IPS DF 6.9 (cell line): ENCODE data around the gene GNA12.

Experiments
- DNase-seq: peaks from one replicate; pipeline ENCODE4 v3.0.0-alpha.2; 2013; ENCODE audit warnings: low read depth, low spot score
- H3K27ac ChIP-seq: one replicate; pipeline ENCODE4 v1.5.1; 2013; ENCODE audit warnings: low read length, control low read depth
- H3K27me3 ChIP-seq: 2 replicates; pipeline ENCODE4 v1.6.1; 2013; ENCODE audit warnings: mild to moderate bottlenecking, low read length; ENCODE audit not compliant: control insufficient read depth, insufficient read depth
- H3K36me3 ChIP-seq: 2 replicates; pipeline ENCODE4 v1.6.1; 2013; ENCODE audit warnings: low read length; ENCODE audit not compliant: control insufficient read depth, insufficient read depth
- H3K4me1 ChIP-seq: 2 replicates; pipeline ENCODE4 v1.6.1; 2013; ENCODE audit warnings: low read length; ENCODE audit not compliant: control insufficient read depth, insufficient read depth
- H3K4me3 ChIP-seq: 2 replicates; pipeline ENCODE4 v1.5.1; 2013; ENCODE audit warnings: mild to moderate bottlenecking, low read length
- H3K9me3 ChIP-seq: 2 replicates; pipeline ENCODE4 v1.6.1; 2013; ENCODE audit warnings: low read length, inconsistent platforms; ENCODE audit not compliant: control insufficient read depth, insufficient read depth
- WGBS: extraction: QIAGEN DNeasy Blood & Tissue Kit; methylation state at CpG from one replicate; pipeline ENCODE4 v1.1.7; 2013; ENCODE audit warnings: mixed read lengths, missing lambda C conversion rate; ENCODE audit not compliant: insufficient read length, insufficient coverage; 5-methylcytosine and 5-hydroxymethylcytosine counted together

GNA12 gene

GRCh38 chr7:2779051-2779450 is 65.1 kb downstream of the GNA12 start:
- no peak for DNase-seq
- Histone ChIP-seq H3K9me3 (no peaks in the 10 kb centered on the region), H3K27me3 (no peaks in the 10 kb centered on the region), H3K36me3 (no peaks in the 10 kb centered on the region), H3K4me1 (no peaks in the 10 kb centered on the region), H3K4me3 (no peak overlapping the region), H3K27ac (no peak overlapping the region)
- no CpG with 5 or more reads among the region's 8 CpGs for WGBS

DNA sequence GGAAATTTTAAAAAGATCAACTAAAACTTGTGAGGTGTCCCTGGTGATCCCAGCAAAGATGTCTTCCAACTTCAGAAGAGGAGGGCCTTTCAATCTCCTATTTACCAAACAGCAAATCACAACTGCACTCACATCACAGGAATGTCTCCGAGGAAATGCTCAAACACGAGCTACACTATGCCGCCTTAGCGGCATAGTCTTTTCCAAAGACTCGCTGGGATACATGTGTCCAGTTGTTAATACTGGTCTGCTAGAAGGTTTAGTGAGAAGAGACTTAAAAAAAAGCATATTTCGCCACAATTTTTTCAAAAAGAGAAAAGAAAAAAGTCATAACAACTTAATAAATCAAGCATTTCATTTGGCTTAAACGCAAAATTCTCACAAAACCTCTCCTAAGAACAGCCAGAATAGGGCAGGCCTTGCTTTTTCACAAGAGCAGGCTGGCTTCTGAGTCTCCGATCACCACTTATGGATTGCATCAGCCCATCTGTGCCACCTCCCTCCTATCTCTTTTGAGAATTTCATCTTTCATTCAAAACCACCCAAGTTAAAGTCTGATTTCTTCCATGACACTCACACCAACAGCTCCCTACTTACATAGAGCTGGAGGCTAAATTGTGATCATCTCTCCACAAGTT is 66.1 kb downstream of the GNA12 start:
- Histone ChIP-seq H3K9me3 (no peaks in the 10 kb centered on the region), H3K4me3 (no peak overlapping the region), H3K36me3 (no peaks in the 10 kb centered on the region), H3K27me3 (no peaks in the 10 kb centered on the region), H3K27ac (no peak overlapping the region), H3K4me1 (no peaks in the 10 kb centered on the region)
- no peak for DNase-seq
- WGBS: no CpG with 5 or more reads among the region's 8 CpGs

- Histone ChIP-seq H3K9me3 (no peaks in the 10 kb centered on the region), H3K27me3 (no peaks in the 10 kb centered on the region), H3K4me1 (no peaks in the 10 kb centered on the region), H3K36me3 (no peaks in the 10 kb centered on the region), H3K27ac (no peak overlapping the region), H3K4me3 (no peak overlapping the region)
- no peak for DNase-seq
- WGBS: no CpG with 5 or more reads among the region's 12 CpGs
Measured at GRCh38 chr7:2776401-2776800, 67.7 kb downstream of the GNA12 start.

DNA sequence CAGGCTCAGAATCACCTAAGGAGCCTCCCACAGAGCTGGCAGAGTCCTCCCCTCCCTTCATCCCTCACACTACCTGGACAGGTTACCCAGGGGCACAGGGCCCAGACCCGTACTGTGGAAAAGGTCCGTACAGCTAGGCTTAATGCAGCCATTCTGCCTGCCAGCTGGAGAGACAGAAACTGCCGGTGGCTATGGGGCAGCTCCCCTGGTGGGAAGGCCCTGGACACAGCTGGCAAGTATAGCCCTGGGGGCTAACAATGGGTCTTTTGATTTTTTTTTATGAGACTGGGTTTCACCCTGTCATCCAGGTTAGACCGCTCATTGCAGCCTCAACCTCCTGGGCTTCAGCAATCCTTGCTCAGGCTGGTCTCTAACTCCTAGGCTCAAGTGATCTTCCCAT is 68.3 kb downstream of the GNA12 start:
- Histone ChIP-seq H3K9me3 (no peaks in the 10 kb centered on the region), H3K27ac (no peak overlapping the region), H3K36me3 (no peaks in the 10 kb centered on the region), H3K4me3 (no peak overlapping the region), H3K27me3 (no peaks in the 10 kb centered on the region), H3K4me1 (no peaks in the 10 kb centered on the region)
- DNase-seq: no peak
- no CpG with 5 or more reads among the region's 4 CpGs for WGBS

GRCh38 chr7:2775376-2775775 is 68.7 kb downstream of the GNA12 start:
- H3K9me3 ChIP-seq: no peaks in the 10 kb centered on the region
- H3K4me3 ChIP-seq: no peak overlapping the region
- DNase-seq: no peak
- H3K36me3 ChIP-seq: no peaks in the 10 kb centered on the region
- no peaks in the 10 kb centered on the region for H3K4me1 ChIP-seq
- no CpG with 5 or more reads among the region's 14 CpGs for WGBS
- no peak overlapping the region for H3K27ac ChIP-seq
- H3K27me3 ChIP-seq: no peaks in the 10 kb centered on the region

DNA sequence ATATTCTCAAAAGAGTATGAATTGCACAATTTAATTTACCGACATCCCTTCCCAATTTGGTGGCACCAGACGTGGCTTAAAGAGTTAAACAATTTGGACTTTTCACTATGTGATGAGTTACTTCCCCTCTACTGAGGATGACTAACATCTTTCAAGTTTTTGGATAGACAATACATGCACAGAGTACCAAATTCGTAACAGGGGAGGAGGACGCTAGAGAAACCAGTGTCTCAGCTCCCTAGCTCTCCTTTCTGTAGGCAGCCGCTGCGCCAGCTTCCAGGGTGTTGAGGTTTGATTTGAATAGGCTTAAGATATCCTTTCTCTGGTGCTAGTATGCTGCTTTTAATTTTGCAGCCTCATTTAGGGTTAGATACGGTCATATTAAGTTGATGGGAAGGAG is 69.2 kb downstream of the GNA12 start:
- no peaks in the 10 kb centered on the region for H3K9me3 ChIP-seq
- H3K4me1 ChIP-seq: no peaks in the 10 kb centered on the region
- H3K27ac ChIP-seq: no peak overlapping the region
- DNase-seq: no peak
- no peak overlapping the region for H3K4me3 ChIP-seq
- H3K36me3 ChIP-seq: no peaks in the 10 kb centered on the region
- no CpG with 5 or more reads among the region's 7 CpGs for WGBS
- H3K27me3 ChIP-seq: no peaks in the 10 kb centered on the region

- no CpG with 5 or more reads among the region's 6 CpGs for WGBS
Measured at GRCh38 chr7:2774280-2774679, 69.8 kb downstream of the GNA12 start.

DNA sequence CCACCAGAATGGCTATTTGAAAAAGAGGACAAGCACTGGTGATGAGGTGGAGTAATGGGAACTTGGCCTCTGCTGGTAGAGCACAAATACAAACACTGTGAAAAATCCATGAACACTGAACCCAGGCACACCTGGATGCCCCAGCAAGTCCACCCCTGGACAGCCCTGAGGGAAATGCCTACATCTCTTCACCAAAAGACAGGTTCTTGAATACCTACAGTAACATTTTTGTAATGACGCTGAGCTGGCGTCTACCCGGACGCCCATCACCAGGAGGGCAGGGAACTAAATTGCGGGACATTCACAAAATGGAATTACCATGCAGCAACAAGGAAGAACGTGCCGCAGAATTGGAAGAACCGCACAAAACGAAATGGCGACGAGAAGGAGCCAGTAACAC is 70.5 kb downstream of the GNA12 start:
- no peaks in the 10 kb centered on the region for H3K27me3 ChIP-seq
- WGBS: no CpG with 5 or more reads among the region's 11 CpGs
- H3K9me3 ChIP-seq: no peaks in the 10 kb centered on the region
- no peak overlapping the region for H3K4me3 ChIP-seq
- DNase-seq: no peak
- H3K4me1 ChIP-seq: no peaks in the 10 kb centered on the region
- no peaks in the 10 kb centered on the region for H3K36me3 ChIP-seq
- H3K27ac ChIP-seq: no peak overlapping the region

More at GRCh38 chr7:2774280-2774679, 69.8 kb downstream of the GNA12 start:
- Histone ChIP-seq H3K36me3 (no peaks in the 10 kb centered on the region), H3K27ac (no peak overlapping the region), H3K9me3 (no peaks in the 10 kb centered on the region), H3K27me3 (no peaks in the 10 kb centered on the region), H3K4me1 (no peaks in the 10 kb centered on the region), H3K4me3 (no peak overlapping the region)
- DNase-seq: no peak

DNA sequence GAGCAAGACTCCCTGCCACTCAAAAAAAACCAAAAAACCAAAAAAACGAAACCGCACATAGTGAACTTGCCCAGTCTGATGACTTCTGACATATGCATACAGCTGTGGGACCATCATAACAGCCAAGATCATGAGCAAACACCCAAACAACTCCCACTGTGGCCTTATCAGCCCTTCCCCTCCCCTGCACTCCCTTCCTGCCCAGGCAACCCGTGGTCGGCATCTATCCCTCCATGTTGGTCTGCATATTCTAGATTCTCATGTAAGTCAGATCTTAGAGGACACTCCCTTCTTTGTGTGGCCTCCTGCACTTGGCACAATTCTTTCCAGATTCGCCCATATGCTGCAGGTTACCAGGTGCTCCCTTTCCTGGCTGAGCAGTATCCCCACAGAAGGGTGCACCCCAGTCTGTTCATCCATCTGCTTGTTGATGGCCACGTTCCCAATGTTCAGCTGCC is 72.8 kb downstream of the GNA12 start:
- H3K4me3 ChIP-seq: no peak overlapping the region
- H3K27ac ChIP-seq: no peak overlapping the region
- H3K4me1 ChIP-seq: no peaks in the 10 kb centered on the region
- no peaks in the 10 kb centered on the region for H3K27me3 ChIP-seq
- no peaks in the 10 kb centered on the region for H3K36me3 ChIP-seq
- no peak for DNase-seq
- H3K9me3 ChIP-seq: no peaks in the 10 kb centered on the region
- no CpG with 5 or more reads among the region's 6 CpGs for WGBS

DNA sequence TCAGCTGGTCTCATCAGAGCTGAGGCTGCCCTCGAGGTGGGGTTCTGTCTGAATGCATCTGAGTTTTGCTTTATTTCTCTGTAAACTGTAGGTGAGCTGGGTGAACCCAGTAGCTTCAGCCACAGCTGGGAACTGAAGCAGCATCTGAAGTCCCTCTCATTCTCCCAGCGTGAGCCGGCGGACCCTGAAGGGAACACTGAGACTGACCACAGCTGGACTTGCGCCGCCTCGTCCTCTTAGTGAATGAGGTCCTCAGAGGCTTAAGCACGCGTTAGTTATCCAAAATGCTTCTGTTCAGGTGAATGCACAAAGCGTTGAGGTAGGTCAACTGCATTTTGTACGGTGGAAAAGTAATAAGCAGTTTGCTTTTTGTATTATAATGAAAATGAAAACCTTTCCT is 79.5 kb downstream of the GNA12 start:
- DNase-seq: no peak
- H3K4me1 ChIP-seq: peaks cover 4% of the 10 kb centered on the region; the same call in 1 of the 2 replicates
- no peaks in the 10 kb centered on the region for H3K27me3 ChIP-seq
- H3K36me3 ChIP-seq: no peaks in the 10 kb centered on the region
- no CpG with 5 or more reads among the region's 11 CpGs for WGBS
- H3K9me3 ChIP-seq: no peaks in the 10 kb centered on the region
- H3K4me3 ChIP-seq: no peak overlapping the region
- no peak overlapping the region for H3K27ac ChIP-seq

DNA sequence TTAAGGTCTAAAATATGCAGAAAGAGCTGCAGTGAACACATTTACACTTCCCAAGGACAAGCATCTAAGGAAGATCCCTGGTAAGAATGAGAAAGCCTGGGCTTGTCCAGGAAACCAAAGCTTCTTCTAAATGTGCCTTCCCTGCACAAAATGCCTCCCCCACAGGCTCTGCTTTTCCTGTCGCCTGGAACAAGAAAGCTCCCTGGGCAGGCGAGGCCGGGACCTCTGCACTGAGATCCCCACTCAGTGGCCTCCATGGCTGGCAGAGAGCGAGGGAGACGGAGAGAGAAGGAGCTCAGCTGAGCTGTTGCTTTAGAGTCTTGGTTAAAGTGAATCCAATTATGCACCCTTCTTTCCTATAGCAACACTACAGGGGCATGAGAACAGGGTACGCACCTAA is 80.5 kb downstream of the GNA12 start:
- Histone ChIP-seq H3K36me3 (no peaks in the 10 kb centered on the region), H3K4me3 (no peak overlapping the region), H3K27ac (no peak overlapping the region), H3K9me3 (no peaks in the 10 kb centered on the region), H3K27me3 (no peaks in the 10 kb centered on the region), H3K4me1 (peaks cover 4% of the 10 kb centered on the region; the same call in 1 of the 2 replicates)
- DNase-seq: no peak
- no CpG with 5 or more reads among the region's 6 CpGs for WGBS
